Chondrocyte (in vitro differentiated cells): ENCODE results near the gene PHF10. TPM values are rescaled to one million over a fixed set of nuclear protein-coding genes. Genes with fewer than 3 reads are reported as not detected.

Experiments used
- DNase-seq: peaks from one replicate; pipeline ENCODE4 v3.0.0; 2021; ENCODE audit warnings: mixed read lengths, low spot score
- H3K27ac Mint-ChIP-seq: one replicate; pipeline ENCODE4 v1.8.0; 2021; ENCODE audit warnings: mild to moderate bottlenecking, moderate library complexity, mixed read lengths; ENCODE audit not compliant: unreplicated experiment
- H3K27me3 Mint-ChIP-seq: 2 replicates; pipeline ENCODE4 v1.8.0; 2021; ENCODE audit warnings: low read depth, mixed read lengths
- H3K36me3 Mint-ChIP-seq: 2 replicates; pipeline ENCODE4 v1.8.0; 2021; ENCODE audit warnings: low read depth, mixed read lengths
- H3K4me1 Mint-ChIP-seq: 2 replicates; pipeline ENCODE4 v1.8.0; 2021; ENCODE audit warnings: low read depth, mild to moderate bottlenecking, mixed read lengths
- H3K4me3 Mint-ChIP-seq: one replicate; pipeline ENCODE4 v1.8.0; 2021; ENCODE audit warnings: mild to moderate bottlenecking, moderate library complexity, mixed read lengths; ENCODE audit not compliant: unreplicated experiment
- H3K9me3 Mint-ChIP-seq: 2 replicates; pipeline ENCODE4 v1.8.0; 2021; ENCODE audit warnings: low read depth, mixed read lengths
- total RNA-seq: library from RNA; stranded (reverse); gene quantifications from 3 replicates; pipeline ENCODE4 v1.2.1, GENCODE V29; 2021
- TF ChIP-seq, protein P1 (sequence below): fragments of 200-600 bp; sonication (generic); IDR thresholded peaks from 2 replicates; pipeline ENCODE4 v1.5.0; 2021; ENCODE audit warnings: antibody characterized with exemption, mild to moderate bottlenecking, moderate library complexity

PHF10 gene
- total RNA-seq, 1 donor from 2014 or later: 53.2 TPM

DNA sequence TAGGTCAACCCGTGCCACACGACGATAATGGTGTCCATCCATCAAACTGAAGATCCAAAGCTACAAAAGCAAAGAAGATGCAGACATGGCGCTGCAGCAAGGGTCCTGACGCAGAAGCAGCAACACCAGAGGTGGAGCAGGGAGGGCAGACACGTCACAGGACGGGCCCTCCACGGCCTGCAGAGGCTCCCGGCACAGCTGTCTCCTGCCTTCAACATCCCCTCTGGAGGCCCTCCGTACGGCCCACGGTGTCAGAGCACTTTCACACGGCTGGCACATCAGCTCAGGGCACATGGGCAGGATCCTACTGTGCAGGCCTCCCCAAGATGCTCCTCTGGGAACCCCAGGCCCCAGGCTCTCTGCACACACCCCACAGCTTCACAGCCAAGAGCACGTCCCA is 60.1 kb downstream of the PHF10 start:
- no peak for DNase-seq
- TF ChIP-seq, protein P1, sequence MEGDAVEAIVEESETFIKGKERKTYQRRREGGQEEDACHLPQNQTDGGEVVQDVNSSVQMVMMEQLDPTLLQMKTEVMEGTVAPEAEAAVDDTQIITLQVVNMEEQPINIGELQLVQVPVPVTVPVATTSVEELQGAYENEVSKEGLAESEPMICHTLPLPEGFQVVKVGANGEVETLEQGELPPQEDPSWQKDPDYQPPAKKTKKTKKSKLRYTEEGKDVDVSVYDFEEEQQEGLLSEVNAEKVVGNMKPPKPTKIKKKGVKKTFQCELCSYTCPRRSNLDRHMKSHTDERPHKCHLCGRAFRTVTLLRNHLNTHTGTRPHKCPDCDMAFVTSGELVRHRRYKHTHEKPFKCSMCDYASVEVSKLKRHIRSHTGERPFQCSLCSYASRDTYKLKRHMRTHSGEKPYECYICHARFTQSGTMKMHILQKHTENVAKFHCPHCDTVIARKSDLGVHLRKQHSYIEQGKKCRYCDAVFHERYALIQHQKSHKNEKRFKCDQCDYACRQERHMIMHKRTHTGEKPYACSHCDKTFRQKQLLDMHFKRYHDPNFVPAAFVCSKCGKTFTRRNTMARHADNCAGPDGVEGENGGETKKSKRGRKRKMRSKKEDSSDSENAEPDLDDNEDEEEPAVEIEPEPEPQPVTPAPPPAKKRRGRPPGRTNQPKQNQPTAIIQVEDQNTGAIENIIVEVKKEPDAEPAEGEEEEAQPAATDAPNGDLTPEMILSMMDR: no peak
- Mint-ChIP-seq H3K36me3 (peaks cover 32% of the 10 kb centered on the region), H3K27ac (no peak overlapping the region), H3K4me1 (peaks cover 3% of the 10 kb centered on the region), H3K4me3 (no peak overlapping the region), H3K27me3 (no peaks in the 10 kb centered on the region), H3K9me3 (no peaks in the 10 kb centered on the region)

DNA sequence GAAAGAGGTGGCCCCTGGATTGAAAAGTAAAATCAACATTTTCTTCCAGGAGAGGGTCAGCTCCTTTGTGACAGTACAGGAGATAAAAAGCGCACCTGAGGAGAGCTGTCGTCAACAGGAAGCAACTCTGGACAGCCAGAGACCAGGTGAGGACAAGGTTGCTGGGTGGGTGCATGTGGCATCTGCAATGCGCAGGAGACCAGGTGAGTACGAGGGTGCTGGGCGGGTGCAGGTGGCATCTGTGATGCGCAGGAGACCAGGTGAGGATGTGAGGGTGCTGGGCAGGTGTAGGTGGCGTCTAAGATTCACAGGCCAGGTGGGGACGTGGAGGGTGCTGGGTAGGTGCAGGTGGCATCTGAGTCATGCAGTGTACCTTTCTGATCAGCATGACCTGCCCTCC is 60.8 kb downstream of the PHF10 start:
- DNase-seq: no peak
- Mint-ChIP-seq H3K27me3 (no peaks in the 10 kb centered on the region), H3K27ac (no peak overlapping the region), H3K36me3 (peaks cover 36% of the 10 kb centered on the region), H3K9me3 (no peaks in the 10 kb centered on the region), H3K4me1 (peaks cover 3% of the 10 kb centered on the region), H3K4me3 (no peak overlapping the region)
- TF ChIP-seq, protein P1: no peak

DNA sequence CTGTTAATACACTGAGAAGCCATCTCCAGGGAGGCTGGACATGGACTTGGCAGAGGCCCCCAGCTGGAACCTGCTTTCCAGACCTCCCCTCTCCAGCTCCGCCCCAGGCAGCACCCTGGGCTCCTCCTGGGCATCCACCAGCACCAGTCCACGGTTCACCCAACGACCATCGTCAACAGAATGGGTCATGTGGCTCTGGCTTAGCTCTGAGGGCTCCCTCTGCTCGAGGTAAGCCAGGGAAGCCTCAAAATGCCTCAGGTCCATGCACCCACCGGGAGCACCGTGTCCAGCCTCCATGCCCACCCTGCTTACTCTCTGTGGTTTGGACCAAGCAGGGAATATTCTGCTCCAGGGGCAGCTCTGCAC is 62.9 kb downstream of the PHF10 start:
- Mint-ChIP-seq H3K27ac (no peak overlapping the region), H3K36me3 (peaks cover 29% of the 10 kb centered on the region)
- TF ChIP-seq, protein P1: no peak

DNA sequence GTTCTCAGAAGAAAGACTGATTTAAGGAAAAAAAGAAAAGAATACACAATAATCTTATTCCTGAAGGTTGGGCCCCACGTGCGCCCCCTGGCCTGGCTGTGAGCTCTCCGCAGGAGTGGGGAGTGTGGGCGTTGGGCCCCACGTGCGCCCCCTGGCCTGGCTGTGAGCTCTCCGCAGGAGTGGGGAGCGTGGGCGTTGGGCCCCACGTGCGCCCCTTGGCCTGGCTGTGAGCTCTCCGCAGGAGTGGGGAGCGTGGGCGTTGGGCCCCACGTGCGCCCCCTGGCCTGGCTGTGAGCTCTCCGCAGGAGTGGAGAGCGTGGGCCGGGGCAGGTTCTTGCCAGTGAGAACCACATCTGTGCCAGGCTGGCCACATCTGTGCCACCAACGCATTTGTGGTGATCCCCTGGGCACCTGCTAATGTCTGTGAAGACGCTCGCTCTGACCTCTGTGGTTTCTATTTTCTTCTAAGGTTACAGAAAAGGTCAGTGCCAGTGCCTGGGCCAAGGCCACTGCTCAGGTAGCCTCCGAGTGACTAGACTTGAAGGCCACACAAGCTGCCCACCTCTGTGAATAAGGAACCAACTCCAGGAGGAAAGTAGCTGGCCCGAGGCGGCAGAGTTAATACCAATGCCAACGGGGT is 63.4 kb downstream of the PHF10 start:
- no peak for DNase-seq
- no peaks in the 10 kb centered on the region for H3K9me3 Mint-ChIP-seq
- H3K4me3 Mint-ChIP-seq: no peak overlapping the region
- peaks cover 32% of the 10 kb centered on the region for H3K36me3 Mint-ChIP-seq
- H3K27ac Mint-ChIP-seq: no peak overlapping the region
- no peaks in the 10 kb centered on the region for H3K27me3 Mint-ChIP-seq
- H3K4me1 Mint-ChIP-seq: peaks cover 3% of the 10 kb centered on the region
- TF ChIP-seq, protein P1: no peak

More for the DNA sequence above, 62.9 kb downstream of the PHF10 start:
- peaks cover 3% of the 10 kb centered on the region for H3K4me1 Mint-ChIP-seq
- no peaks in the 10 kb centered on the region for H3K27me3 Mint-ChIP-seq
- no peak overlapping the region for H3K4me3 Mint-ChIP-seq
- H3K9me3 Mint-ChIP-seq: no peaks in the 10 kb centered on the region
- no peak for DNase-seq

DNA sequence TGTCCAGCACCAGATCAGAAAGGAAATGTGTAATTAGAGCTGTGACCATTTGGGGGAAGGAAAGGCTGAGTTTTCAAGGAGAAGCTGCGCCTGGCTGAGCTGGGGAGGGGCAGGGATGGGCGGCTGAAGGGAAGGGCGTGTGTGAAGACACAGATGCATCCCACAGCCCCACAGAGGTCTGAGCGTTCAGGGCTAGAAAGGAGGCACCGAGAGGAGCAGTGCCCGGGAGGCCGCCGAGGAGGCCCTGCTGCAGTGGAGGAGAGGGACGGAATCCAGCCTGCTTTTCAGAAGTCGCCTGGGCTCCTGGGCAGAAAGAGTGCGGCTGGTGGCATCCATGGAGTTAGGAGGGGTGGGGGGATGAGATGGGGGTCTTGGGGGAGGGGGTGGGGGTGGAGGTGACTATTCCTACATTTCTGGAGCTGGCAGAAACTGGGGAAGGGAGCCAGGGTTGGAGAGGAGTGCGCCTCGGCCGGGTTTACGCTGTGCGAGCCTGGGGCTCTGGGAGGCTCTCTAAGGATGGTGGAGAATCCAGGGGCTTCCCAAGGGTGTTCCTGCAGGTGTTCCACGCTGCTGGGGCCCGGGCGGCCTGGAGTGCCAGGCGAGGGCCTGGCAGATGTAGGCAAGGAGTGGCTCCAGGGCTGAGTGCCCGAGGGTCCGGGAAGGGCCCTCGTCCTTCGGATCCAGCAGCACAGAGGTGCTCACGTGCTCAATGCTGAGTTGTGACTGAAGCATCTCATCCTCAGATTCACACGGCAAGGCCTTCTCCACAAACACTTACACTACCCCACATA is 64.3 kb downstream of the PHF10 start:
- no peak for DNase-seq
- TF ChIP-seq, protein P1: no peak
- Mint-ChIP-seq H3K9me3 (no peaks in the 10 kb centered on the region), H3K4me1 (peaks cover 9% of the 10 kb centered on the region), H3K36me3 (peaks cover 30% of the 10 kb centered on the region), H3K27ac (no peak overlapping the region), H3K4me3 (no peak overlapping the region), H3K27me3 (no peaks in the 10 kb centered on the region)
